ENCODE results near the gene CHST13.

CHST13 gene

GRCh38 chr3:126522363-126522788, 1.6 kb upstream of the CHST13 start:
- H3K36me3 Mint-ChIP-seq (ENCODE audit: low read depth), result no peaks in the 10 kb centered on the region
- no peaks in the 10 kb centered on the region for H3K9me3 Mint-ChIP-seq
- no peak overlapping the region for H3K27ac Mint-ChIP-seq
- H3K4me3 Mint-ChIP-seq, result no peak overlapping the region
- H3K27me3 Mint-ChIP-seq, result peaks cover 10% of the 10 kb centered on the region
- no peak for ATAC-seq
- H3K4me1 Mint-ChIP-seq, result no peaks in the 10 kb centered on the region
- DNase-seq, result peak; percentile 51

- Mint-ChIP-seq H3K4me3 (no peak overlapping the region), H3K9me3 (no peaks in the 10 kb centered on the region)
- no peak for DNase-seq
Measured at GRCh38 chr3:126524429-126524988, 554 bp downstream of the CHST13 start.

GRCh38 chr3:126525091-126525852, 1.3 kb downstream of the CHST13 start:
- H3K4me1 Mint-ChIP-seq, result no peaks in the 10 kb centered on the region
- no peak overlapping the region for H3K4me3 Mint-ChIP-seq
- DNase-seq (no peak), ATAC-seq (no peak)
- no peaks in the 10 kb centered on the region for H3K9me3 Mint-ChIP-seq
- H3K27me3 Mint-ChIP-seq, result peaks cover 10% of the 10 kb centered on the region
- H3K36me3 Mint-ChIP-seq (ENCODE audit: low read depth), result no peaks in the 10 kb centered on the region
- H3K27ac Mint-ChIP-seq, result no peak overlapping the region

More at GRCh38 chr3:126524429-126524988, 554 bp downstream of the CHST13 start:
- H3K27ac Mint-ChIP-seq, result no peak overlapping the region
- no peak for ATAC-seq
- H3K36me3 Mint-ChIP-seq (ENCODE audit: low read depth), result no peaks in the 10 kb centered on the region
- H3K4me1 Mint-ChIP-seq, result no peaks in the 10 kb centered on the region
- peaks cover 10% of the 10 kb centered on the region for H3K27me3 Mint-ChIP-seq

- Mint-ChIP-seq H3K4me3 (no peak overlapping the region), H3K27me3 (peaks cover 10% of the 10 kb centered on the region), H3K9me3 (no peaks in the 10 kb centered on the region), H3K4me1 (no peaks in the 10 kb centered on the region), H3K36me3 (ENCODE audit: low read depth) (no peaks in the 10 kb centered on the region), H3K27ac (no peak overlapping the region)
- ATAC-seq (no peak), DNase-seq (no peak)
Measured at GRCh38 chr3:126525853-126526667, 2.1 kb downstream of the CHST13 start.

- DNase-seq, result no peak
- Mint-ChIP-seq H3K4me3 (no peak overlapping the region), H3K9me3 (no peaks in the 10 kb centered on the region), H3K36me3 (ENCODE audit: low read depth) (no peaks in the 10 kb centered on the region), H3K27me3 (peaks cover 10% of the 10 kb centered on the region), H3K27ac (no peak overlapping the region), H3K4me1 (no peaks in the 10 kb centered on the region)
- no peak for ATAC-seq
Measured at GRCh38 chr3:126526668-126527005, 2.7 kb downstream of the CHST13 start.

- H3K4me1 Mint-ChIP-seq, result no peaks in the 10 kb centered on the region
- H3K27ac Mint-ChIP-seq, result no peak overlapping the region
- peaks cover 10% of the 10 kb centered on the region for H3K27me3 Mint-ChIP-seq
- no peak for ATAC-seq
- H3K9me3 Mint-ChIP-seq, result no peaks in the 10 kb centered on the region
- H3K4me3 Mint-ChIP-seq, result no peak overlapping the region
- DNase-seq, result no peak
- H3K36me3 Mint-ChIP-seq (ENCODE audit: low read depth), result no peaks in the 10 kb centered on the region
Measured at GRCh38 chr3:126527006-126527405, 3.1 kb downstream of the CHST13 start.

GRCh38 chr3:126527455-126528211, 3.7 kb downstream of the CHST13 start:
- no peak for ATAC-seq
- H3K4me3 Mint-ChIP-seq, result no peak overlapping the region
- no peak for DNase-seq
- H3K4me1 Mint-ChIP-seq, result no peaks in the 10 kb centered on the region
- H3K36me3 Mint-ChIP-seq (ENCODE audit: low read depth), result no peaks in the 10 kb centered on the region
- no peaks in the 10 kb centered on the region for H3K9me3 Mint-ChIP-seq
- no peak overlapping the region for H3K27ac Mint-ChIP-seq
- H3K27me3 Mint-ChIP-seq, result peaks cover 10% of the 10 kb centered on the region

GRCh38 chr3:126528419-126528799, 4.5 kb downstream of the CHST13 start:
- peaks cover 4% of the 10 kb centered on the region for H3K27me3 Mint-ChIP-seq
- H3K4me1 Mint-ChIP-seq, result no peaks in the 10 kb centered on the region
- no peak for DNase-seq
- no peak overlapping the region for H3K4me3 Mint-ChIP-seq
- H3K9me3 Mint-ChIP-seq, result no peaks in the 10 kb centered on the region
- H3K27ac Mint-ChIP-seq, result no peak overlapping the region
- ATAC-seq, result no peak
- H3K36me3 Mint-ChIP-seq (ENCODE audit: low read depth), result no peaks in the 10 kb centered on the region

GRCh38 chr3:126528800-126529541, 5.0 kb downstream of the CHST13 start:
- Mint-ChIP-seq H3K9me3 (no peaks in the 10 kb centered on the region), H3K4me1 (no peaks in the 10 kb centered on the region), H3K36me3 (ENCODE audit: low read depth) (no peaks in the 10 kb centered on the region), H3K27me3 (peaks cover 7% of the 10 kb centered on the region), H3K27ac (no peak overlapping the region), H3K4me3 (no peak overlapping the region)
- ATAC-seq, result no peak
- no peak for DNase-seq

GRCh38 chr3:126529585-126530170, 5.7 kb downstream of the CHST13 start:
- H3K27me3 Mint-ChIP-seq, result peaks cover 8% of the 10 kb centered on the region
- H3K4me3 Mint-ChIP-seq, result no peak overlapping the region
- H3K36me3 Mint-ChIP-seq (ENCODE audit: low read depth), result no peaks in the 10 kb centered on the region
- no peak for DNase-seq
- no peak for ATAC-seq
- H3K9me3 Mint-ChIP-seq, result no peaks in the 10 kb centered on the region
- no peak overlapping the region for H3K27ac Mint-ChIP-seq
- no peaks in the 10 kb centered on the region for H3K4me1 Mint-ChIP-seq

- no peaks in the 10 kb centered on the region for H3K36me3 Mint-ChIP-seq (ENCODE audit: low read depth)
- H3K27me3 Mint-ChIP-seq, result peaks cover 12% of the 10 kb centered on the region
- H3K27ac Mint-ChIP-seq, result no peak overlapping the region
- no peak for ATAC-seq
- no peaks in the 10 kb centered on the region for H3K9me3 Mint-ChIP-seq
- H3K4me3 Mint-ChIP-seq, result no peak overlapping the region
- no peaks in the 10 kb centered on the region for H3K4me1 Mint-ChIP-seq
- DNase-seq, result no peak
Measured at GRCh38 chr3:126530171-126531050, 6.5 kb downstream of the CHST13 start.

GRCh38 chr3:126531051-126531330, 7.0 kb downstream of the CHST13 start:
- Mint-ChIP-seq H3K36me3 (ENCODE audit: low read depth) (no peaks in the 10 kb centered on the region), H3K27ac (no peak overlapping the region), H3K27me3 (peaks cover 10% of the 10 kb centered on the region), H3K4me3 (no peak overlapping the region), H3K4me1 (no peaks in the 10 kb centered on the region), H3K9me3 (no peaks in the 10 kb centered on the region)
- ATAC-seq, result no peak
- no peak for DNase-seq

- Mint-ChIP-seq H3K9me3 (no peaks in the 10 kb centered on the region), H3K4me3 (no peak overlapping the region), H3K4me1 (no peaks in the 10 kb centered on the region), H3K27me3 (peaks cover 10% of the 10 kb centered on the region), H3K36me3 (ENCODE audit: low read depth) (no peaks in the 10 kb centered on the region), H3K27ac (no peak overlapping the region)
- DNase-seq (no peak), ATAC-seq (no peak)
Measured at GRCh38 chr3:126533506-126533905, 9.6 kb downstream of the CHST13 start.
